ENCODE results near the gene MBTPS1. TPM values are rescaled to one million over a fixed set of nuclear protein-coding genes. Genes with fewer than 3 reads are reported as not detected.

MBTPS1 gene
- polyA plus RNA-seq, 2 of the 4 experiments (the other 2 are of a cell fraction) = 50.3 to 88.4 TPM

GRCh38 chr16:84131117-84131516 is 14.4 kb upstream of the MBTPS1 start:
- Histone ChIP-seq H3K4me2 (no peak overlapping the region), H3K27ac (no peak overlapping the region), H3K4me1 (no peaks in the 10 kb centered on the region), H3K4me3 (no peak overlapping the region), H3K9me3 (no peaks in the 10 kb centered on the region)
- ATAC-seq (no peak), DNase-seq (ENCODE audit: low read depth in 1 of 2, low spot score in 1 of 2) (no peak), FAIRE-seq (no peak)
- ChIA-PET POLR2A (interaction anchor here (1.6 kb wide), 1 partner anchor 14 kb away, joined by 5 read pairs; the partner anchor contains the start of gene MBTPS1), CTCF (interaction anchor here (1.1 kb wide), 1 partner anchor 46 kb away, joined by 3 read pairs; no protein-coding TSS in a partner anchor)
- no peak for TF ChIP-seq EHMT2 (IDR thresholded peaks at IDR 0.05; ENCODE audit: low read depth)
- TF ChIP-seq TFCP2L1 (CRISPR knock-in tag; IDR thresholded peaks at IDR 0.05) = no peak
- TF ChIP-seq RFX5 (IDR thresholded peaks at IDR 0.05) = no peak
- no peak for TF ChIP-seq ZNF302 (CRISPR knock-in tag; IDR thresholded peaks at IDR 0.05)
- no peak for TF ChIP-seq KDM5A (IDR thresholded peaks at IDR 0.05)
- TF ChIP-seq RAD21 (conservative IDR thresholded peaks at IDR 0.05 in 1 of 2, IDR thresholded peaks at IDR 0.05 in 1 of 2) = no peak
- no peak for TF ChIP-seq POLR2AphosphoS2 (conservative IDR thresholded peaks at IDR 0.05; ENCODE audit: low read length)
- no peak for TF ChIP-seq NR3C1 (IDR thresholded peaks at IDR 0.05)
- no peak for TF ChIP-seq ZSCAN20 (CRISPR knock-in tag; IDR thresholded peaks at IDR 0.05)
- TF ChIP-seq CTCF (IDR thresholded peaks at IDR 0.05) = no peak
- no peak for TF ChIP-seq HDAC2 (IDR thresholded peaks at IDR 0.05)
- TF ChIP-seq NPAS2 (CRISPR knock-in tag; IDR thresholded peaks at IDR 0.05; ENCODE audit: borderline replicate concordance) = no peak
- TF ChIP-seq HEYL (CRISPR knock-in tag; IDR thresholded peaks at IDR 0.05) = no peak
- no peak for TF ChIP-seq CHD4 (IDR thresholded peaks at IDR 0.05; ENCODE audit: borderline replicate concordance)
- no peak for TF ChIP-seq HOXB13 (CRISPR knock-in tag; IDR thresholded peaks at IDR 0.05; ENCODE audit: low read depth)
- TF ChIP-seq ELK1 (IDR thresholded peaks at IDR 0.05; ENCODE audit: low read depth, low read length) = no peak
- no peak for TF ChIP-seq CBX2 (IDR thresholded peaks at IDR 0.05; ENCODE audit: borderline replicate concordance, low read depth)
- no peak for TF ChIP-seq ZC3H11A (IDR thresholded peaks at IDR 0.05)
- no peak for TF ChIP-seq MAZ (IDR thresholded peaks at IDR 0.05; ENCODE audit: borderline replicate concordance, low read depth, low read length)
- 92% methylated on average over 5 of the region's 5 CpGs for WGBS (ENCODE audit: missing lambda C conversion rate)

- FAIRE-seq (no peak), DNase-seq (ENCODE audit: low read depth in 1 of 2, low spot score in 1 of 2) (no peak), ATAC-seq (no peak)
- WGBS (ENCODE audit: missing lambda C conversion rate) = 82% methylated on average over 7 of the region's 7 CpGs
- Histone ChIP-seq H3K27ac (no peak overlapping the region), H3K4me3 (no peak overlapping the region), H3K4me1 (no peaks in the 10 kb centered on the region), H3K4me2 (no peak overlapping the region), H3K9me3 (no peaks in the 10 kb centered on the region)
- CTCF ChIA-PET = no interaction called here
- POLR2A ChIA-PET = no interaction called here
- TF ChIP-seq HES2 (IDR thresholded peaks at IDR 0.05) = no peak
- TF ChIP-seq E2F6 (IDR thresholded peaks at IDR 0.05; ENCODE audit: borderline replicate concordance, low read depth) = no peak
- TF ChIP-seq CHD4 (IDR thresholded peaks at IDR 0.05; ENCODE audit: borderline replicate concordance) = no peak
- no peak for TF ChIP-seq PBX3 (IDR thresholded peaks at IDR 0.05)
- TF ChIP-seq RAD21 (conservative IDR thresholded peaks at IDR 0.05 in 1 of 2, IDR thresholded peaks at IDR 0.05 in 1 of 2) = no peak
- no peak for TF ChIP-seq FOSL2 (IDR thresholded peaks at IDR 0.05)
- no peak for TF ChIP-seq FOSL2 (CRISPR knock-in tag; IDR thresholded peaks at IDR 0.05)
- TF ChIP-seq RCOR1 (IDR thresholded peaks at IDR 0.05; ENCODE audit: low read depth, low read length) = no peak
- TF ChIP-seq CBX8 (IDR thresholded peaks at IDR 0.05) = no peak
- TF ChIP-seq POLR2AphosphoS2 (conservative IDR thresholded peaks at IDR 0.05; ENCODE audit: low read length) = no peak
- TF ChIP-seq MAZ (IDR thresholded peaks at IDR 0.05; ENCODE audit: borderline replicate concordance, low read depth, low read length) = no peak
- no peak for TF ChIP-seq TP53 (CRISPR knock-in tag; IDR thresholded peaks at IDR 0.05)
- no peak for TF ChIP-seq ESRRA (IDR thresholded peaks at IDR 0.05; ENCODE audit: borderline replicate concordance, low read length)
- TF ChIP-seq HOXB13 (CRISPR knock-in tag; IDR thresholded peaks at IDR 0.05; ENCODE audit: low read depth) = no peak
Observed at GRCh38 chr16:84124257-84125073, 7.7 kb upstream of the MBTPS1 start.
